HG03025 (cell line): ENCODE measurements around the gene RRP9.

Experiments
- ATAC-seq: cut with Tn5 transposase; IDR thresholded peaks from one replicate; pipeline ENCODE4 v1.9.1; 2021; ENCODE audit warnings: mild to moderate bottlenecking, moderate library complexity; ENCODE audit not compliant: unreplicated experiment, low FRiP score

Gene RRP9

GRCh38 chr3:51971350-51971749, 29.6 kb upstream of the RRP9 start:
- no peak for ATAC-seq

- ATAC-seq: no peak
These were observed 29.0 kb upstream of the RRP9 start for GRCh38 chr3:51970606-51971300.

- no peak for ATAC-seq
These were observed 28.1 kb upstream of the RRP9 start for GRCh38 chr3:51969841-51970240.

GRCh38 chr3:51968883-51969678, 27.4 kb upstream of the RRP9 start:
- no peak for ATAC-seq

DNA sequence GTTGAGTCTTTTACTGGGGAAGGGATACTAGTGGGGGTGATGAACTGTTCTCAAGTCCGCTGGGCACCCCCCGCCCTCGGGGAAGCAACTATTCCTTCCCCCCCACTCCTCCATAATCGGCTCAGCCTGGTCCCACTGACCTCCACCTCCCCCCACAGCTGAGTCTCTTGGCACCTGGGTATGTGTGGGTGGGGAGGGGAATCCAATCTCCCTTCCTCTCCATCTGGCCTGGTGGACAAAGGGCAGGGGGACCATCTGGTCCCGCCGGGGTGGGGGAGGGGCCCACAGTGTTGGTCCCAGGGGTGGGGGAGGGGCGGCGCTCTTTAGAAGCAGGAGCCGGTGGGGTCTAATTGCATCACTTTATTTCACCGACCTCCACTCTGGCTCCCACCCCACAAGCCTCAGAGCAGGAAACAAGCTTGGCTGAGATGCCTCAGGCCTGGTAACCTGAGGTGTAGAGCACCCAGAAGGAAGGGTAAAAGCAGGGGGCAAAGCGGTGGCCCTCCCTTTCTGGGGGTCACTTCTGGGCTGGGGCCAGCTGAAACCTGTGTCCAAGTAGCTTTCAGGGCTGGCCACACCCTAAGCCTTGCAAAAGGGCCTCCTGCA, 26.6 kb upstream of the RRP9 start:
- no peak for ATAC-seq

GRCh38 chr3:51967384-51968169, 25.9 kb upstream of the RRP9 start, which contains the start of gene PCBP4:
Gene PCBP4 (minus strand): TSS chr3:51967454. CDS start chr3:51961240, 6,214 bp downstream.
- no peak for ATAC-seq

DNA sequence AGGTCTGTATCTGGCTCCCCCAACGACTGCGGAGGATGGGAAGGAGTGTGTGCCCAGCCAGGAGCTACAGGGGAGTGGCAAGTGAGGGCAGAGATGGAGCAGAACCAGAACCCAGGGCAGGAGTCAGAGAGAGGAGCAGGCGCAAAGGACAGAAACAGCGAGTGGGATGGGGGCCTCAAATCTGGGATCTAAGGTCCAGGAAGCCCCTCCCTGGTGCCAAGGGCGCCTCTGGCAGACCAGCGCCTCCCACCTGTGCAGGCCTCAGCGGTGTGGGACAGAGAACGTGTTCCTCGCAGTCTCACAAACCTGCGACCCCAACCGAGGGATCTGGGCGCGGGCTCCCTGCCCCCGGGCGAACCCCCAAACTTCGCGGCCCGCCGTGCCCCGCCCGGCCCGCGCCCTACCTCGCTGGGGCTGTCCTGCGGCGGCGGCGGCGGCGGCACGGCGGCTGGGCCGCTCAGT, 25.2 kb upstream of the RRP9 start:
- ATAC-seq: no peak

DNA sequence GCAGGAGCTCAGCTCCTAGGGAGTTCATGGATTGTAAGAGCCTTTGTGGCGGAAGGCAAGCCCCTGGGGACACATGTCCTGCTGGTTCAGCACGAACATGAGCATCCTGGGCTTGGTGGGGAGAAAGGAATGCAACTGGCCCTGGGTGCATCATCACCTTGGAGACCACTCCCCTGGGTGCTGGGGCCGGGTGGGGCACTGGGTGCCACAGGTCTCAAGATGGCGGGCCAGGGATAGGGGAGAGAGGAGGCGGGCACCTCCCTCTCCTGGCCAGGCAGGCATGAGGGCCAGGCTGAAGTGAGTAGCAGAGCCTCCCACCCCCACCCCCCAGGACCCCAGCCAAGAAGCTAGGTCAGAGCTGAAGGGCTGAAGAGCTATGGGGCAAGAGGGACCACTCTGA, 24.8 kb upstream of the RRP9 start:
- no peak for ATAC-seq

DNA sequence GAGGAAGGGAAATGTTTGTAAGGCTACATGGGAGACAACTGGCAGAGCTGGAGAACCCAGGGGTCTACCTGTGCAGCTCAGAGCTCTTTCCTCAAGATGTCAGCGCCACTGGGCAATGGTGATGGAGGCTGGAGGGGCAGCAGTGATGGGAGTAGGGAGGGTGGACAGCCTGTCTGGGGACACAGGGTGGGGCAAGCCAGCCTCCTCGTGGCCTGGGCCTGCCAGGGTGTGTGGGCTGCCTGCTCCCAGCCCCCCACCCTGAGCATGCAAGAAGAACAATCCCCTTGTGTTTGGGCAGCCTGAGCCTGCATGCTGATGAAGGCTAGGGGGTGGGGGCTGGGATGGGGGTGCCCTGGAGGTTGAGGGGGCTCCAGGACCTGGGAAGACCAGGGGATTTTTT, 24.3 kb upstream of the RRP9 start:
- ATAC-seq: no peak

GRCh38 chr3:51964521-51964920, 22.8 kb upstream of the RRP9 start:
- no peak for ATAC-seq

DNA sequence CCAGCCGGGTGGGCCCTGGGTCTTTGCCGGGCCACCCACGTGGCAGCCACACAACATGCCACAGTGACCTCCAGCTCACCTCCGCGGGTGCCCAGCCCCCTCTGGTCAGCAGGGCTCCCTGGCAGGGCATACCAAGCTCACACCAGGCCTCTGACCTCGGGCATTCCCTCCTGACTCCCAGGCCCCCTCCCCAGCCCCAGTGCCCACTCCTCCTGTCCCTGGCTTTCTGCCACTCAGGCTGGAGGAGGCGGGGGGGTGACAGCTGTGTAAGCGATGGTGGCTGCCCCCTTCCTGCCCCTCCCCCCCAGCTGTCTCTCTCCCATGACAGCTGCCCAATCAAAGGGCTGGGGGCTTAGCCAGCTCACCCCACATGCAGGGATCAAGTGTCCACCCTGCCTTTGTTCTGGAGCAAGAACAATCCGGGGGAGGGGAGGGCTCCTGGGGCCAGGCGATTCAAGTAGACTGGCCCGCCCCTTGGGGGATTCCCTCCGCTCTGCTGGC, 22.3 kb upstream of the RRP9 start:
- ATAC-seq: no peak

- ATAC-seq: no peak
These were observed 21.3 kb upstream of the RRP9 start for GRCh38 chr3:51962854-51963530.

- ATAC-seq: no peak
These were observed 20.2 kb upstream of the RRP9 start for GRCh38 chr3:51961602-51962569.

GRCh38 chr3:51961011-51961410, 19.3 kb upstream of the RRP9 start:
- ATAC-seq: no peak

GRCh38 chr3:51960386-51960785, 18.7 kb upstream of the RRP9 start:
- no peak for ATAC-seq

DNA sequence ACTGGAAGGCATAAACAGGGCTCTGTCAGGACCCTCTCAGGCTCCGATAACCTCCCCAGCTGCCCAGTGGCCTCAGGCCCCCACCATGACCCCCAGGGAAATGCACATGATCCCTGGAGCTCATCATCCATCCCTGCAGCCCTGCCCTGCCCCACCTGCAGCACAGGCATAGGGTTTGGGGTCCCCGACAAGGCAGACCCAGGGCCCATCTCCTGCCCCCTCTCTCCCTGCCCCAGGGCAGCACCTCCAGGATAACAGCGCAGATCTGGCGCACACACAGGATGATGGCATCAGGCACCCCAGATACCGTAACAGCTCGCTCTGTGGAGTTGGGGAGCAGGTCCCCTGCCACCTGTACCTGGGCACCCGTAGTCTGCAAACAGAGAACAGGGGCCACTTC, 17.9 kb upstream of the RRP9 start:
- ATAC-seq: no peak

GRCh38 chr3:51958603-51959521, 17.2 kb upstream of the RRP9 start:
- ATAC-seq: no peak
